Breast epithelium (tissue), 3 donors: ENCODE measurements around the gene ABCA13.

Experiments
- POLR2A ChIP-seq: fragments of 450-650 bp; IDR thresholded peaks from one replicate; pipeline ENCODE4 v1.6.1; 2016; ENCODE audit warnings: antibody characterized with exemption, mild to moderate bottlenecking, moderate library complexity
- TF ChIP-seq, protein P1 (sequence below), 3 donors: fragments of 450-650 bp; IDR thresholded peaks; one replicate each; pipeline ENCODE4 v1.5.1; 2016 to 2017; ENCODE audit warnings: antibody characterized with exemption in 3 of 3, mild to moderate bottlenecking in 3 of 3, moderate library complexity in 3 of 3

DNA sequence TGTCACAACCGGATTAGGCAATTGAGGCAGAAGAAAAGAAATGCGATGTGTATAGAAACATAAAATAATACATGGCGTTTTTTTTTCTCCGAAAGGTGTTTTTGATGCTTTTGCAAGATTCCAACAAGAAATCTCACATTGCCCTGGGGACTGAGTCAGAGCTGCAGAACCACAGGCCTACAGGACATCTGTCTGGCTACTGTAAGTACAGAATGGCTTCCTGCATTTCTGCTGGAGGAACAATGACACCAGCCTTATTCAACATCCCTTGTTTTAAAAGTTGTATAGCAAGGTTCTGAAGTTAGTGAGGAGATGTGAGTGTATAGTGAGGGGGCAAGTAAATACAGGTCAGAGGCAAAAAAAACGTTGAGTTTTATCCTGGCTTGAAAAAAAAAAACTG is 256.4 kb downstream of the ABCA13 start:
- TF ChIP-seq, protein P1, sequence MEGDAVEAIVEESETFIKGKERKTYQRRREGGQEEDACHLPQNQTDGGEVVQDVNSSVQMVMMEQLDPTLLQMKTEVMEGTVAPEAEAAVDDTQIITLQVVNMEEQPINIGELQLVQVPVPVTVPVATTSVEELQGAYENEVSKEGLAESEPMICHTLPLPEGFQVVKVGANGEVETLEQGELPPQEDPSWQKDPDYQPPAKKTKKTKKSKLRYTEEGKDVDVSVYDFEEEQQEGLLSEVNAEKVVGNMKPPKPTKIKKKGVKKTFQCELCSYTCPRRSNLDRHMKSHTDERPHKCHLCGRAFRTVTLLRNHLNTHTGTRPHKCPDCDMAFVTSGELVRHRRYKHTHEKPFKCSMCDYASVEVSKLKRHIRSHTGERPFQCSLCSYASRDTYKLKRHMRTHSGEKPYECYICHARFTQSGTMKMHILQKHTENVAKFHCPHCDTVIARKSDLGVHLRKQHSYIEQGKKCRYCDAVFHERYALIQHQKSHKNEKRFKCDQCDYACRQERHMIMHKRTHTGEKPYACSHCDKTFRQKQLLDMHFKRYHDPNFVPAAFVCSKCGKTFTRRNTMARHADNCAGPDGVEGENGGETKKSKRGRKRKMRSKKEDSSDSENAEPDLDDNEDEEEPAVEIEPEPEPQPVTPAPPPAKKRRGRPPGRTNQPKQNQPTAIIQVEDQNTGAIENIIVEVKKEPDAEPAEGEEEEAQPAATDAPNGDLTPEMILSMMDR (IDR thresholded peaks at IDR 0.05) = no peak
- no peak for TF ChIP-seq POLR2A
